Measurements from ENCODE around the gene RCE1. TPM values are rescaled to one million over a fixed set of nuclear protein-coding genes. Genes with fewer than 3 reads are reported as not detected.
A peak's percentile ranks its signal among the peaks of the same experiment; 100 is the strongest.

The RCE1 gene
- total RNA-seq, 1 experiment from 2014 or later: 52.5 TPM

- H3K79me2 ChIP-seq (ENCODE audit: insufficient read depth, low read length): no peaks in the 10 kb centered on the region
- no peak overlapping the region for H3K56ac ChIP-seq (ENCODE audit: insufficient read length, low read depth, low read length)
- no peak overlapping the region for H3K4ac ChIP-seq (ENCODE audit: low read depth, low read length)
- H2BK120ac ChIP-seq (ENCODE audit: low read depth, low read length, poor library complexity, severe bottlenecking): no peak overlapping the region
- H3K27ac ChIP-seq (ENCODE audit: insufficient read length, low read depth, low read length): no peak overlapping the region
- H3K9me3 Mint-ChIP-seq: no peaks in the 10 kb centered on the region
- H2BK15ac ChIP-seq (ENCODE audit: low read depth, low read length): no peak overlapping the region
- H3K4me3 Mint-ChIP-seq: no peak overlapping the region
- no peaks in the 10 kb centered on the region for H4K20me1 ChIP-seq (ENCODE audit: control insufficient read depth, insufficient read depth, insufficient read length)
- no peak for DNase-seq
- no peaks in the 10 kb centered on the region for H3K27me3 Mint-ChIP-seq (ENCODE audit: low read depth)
- H4K8ac ChIP-seq (replicated peaks; ENCODE audit: insufficient read length, low read depth, low read length): no peak overlapping the region
- H3K27me3 ChIP-seq (ENCODE audit: insufficient read depth, low read length): no peaks in the 10 kb centered on the region
- peaks cover 11 to 20% of the 10 kb centered on the region in 2 experiments for H3K4me1 Mint-ChIP-seq
- H2BK12ac ChIP-seq (ENCODE audit: insufficient read length, low read depth, low read length): no peak overlapping the region
- TF ChIP-seq, protein P1, sequence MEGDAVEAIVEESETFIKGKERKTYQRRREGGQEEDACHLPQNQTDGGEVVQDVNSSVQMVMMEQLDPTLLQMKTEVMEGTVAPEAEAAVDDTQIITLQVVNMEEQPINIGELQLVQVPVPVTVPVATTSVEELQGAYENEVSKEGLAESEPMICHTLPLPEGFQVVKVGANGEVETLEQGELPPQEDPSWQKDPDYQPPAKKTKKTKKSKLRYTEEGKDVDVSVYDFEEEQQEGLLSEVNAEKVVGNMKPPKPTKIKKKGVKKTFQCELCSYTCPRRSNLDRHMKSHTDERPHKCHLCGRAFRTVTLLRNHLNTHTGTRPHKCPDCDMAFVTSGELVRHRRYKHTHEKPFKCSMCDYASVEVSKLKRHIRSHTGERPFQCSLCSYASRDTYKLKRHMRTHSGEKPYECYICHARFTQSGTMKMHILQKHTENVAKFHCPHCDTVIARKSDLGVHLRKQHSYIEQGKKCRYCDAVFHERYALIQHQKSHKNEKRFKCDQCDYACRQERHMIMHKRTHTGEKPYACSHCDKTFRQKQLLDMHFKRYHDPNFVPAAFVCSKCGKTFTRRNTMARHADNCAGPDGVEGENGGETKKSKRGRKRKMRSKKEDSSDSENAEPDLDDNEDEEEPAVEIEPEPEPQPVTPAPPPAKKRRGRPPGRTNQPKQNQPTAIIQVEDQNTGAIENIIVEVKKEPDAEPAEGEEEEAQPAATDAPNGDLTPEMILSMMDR (conservative IDR thresholded peaks at IDR 0.05): no peak
- H3K23ac ChIP-seq (ENCODE audit: insufficient read length, low read depth, low read length): no peak overlapping the region
- no peak overlapping the region for H3K14ac ChIP-seq (ENCODE audit: insufficient read depth, low read length)
- H3K4me2 ChIP-seq (ENCODE audit: insufficient read depth, insufficient read length, low read length): no peak overlapping the region
- H2BK20ac ChIP-seq (ENCODE audit: low read depth, low read length, poor library complexity, severe bottlenecking): no peak overlapping the region
- H3K9me3 ChIP-seq (ENCODE audit: control insufficient read depth, low read depth, low read length): no peaks in the 10 kb centered on the region
- no peak overlapping the region for H2AFZ ChIP-seq (ENCODE audit: low read length)
- H4K91ac ChIP-seq (ENCODE audit: insufficient read length, low read depth, low read length): no peak overlapping the region
- H3K4me1 ChIP-seq (ENCODE audit: insufficient read depth, low read length): no peaks in the 10 kb centered on the region
- H2BK5ac ChIP-seq (ENCODE audit: insufficient read length, low read length): no peak overlapping the region
- no peaks in the 10 kb centered on the region for H3K23me2 ChIP-seq (ENCODE audit: insufficient read length, low read depth, low read length, poor library complexity, severe bottlenecking)
- no peak overlapping the region for H3K18ac ChIP-seq (ENCODE audit: insufficient read length, low read depth, low read length)
- no peak overlapping the region for H3K9ac ChIP-seq (ENCODE audit: extremely low read depth, insufficient read length, low read length)
- H3K36me3 Mint-ChIP-seq (ENCODE audit: insufficient read depth in 1 of 3, low read depth in 3 of 3): peaks cover 0 to 11% (median 3%) of the 10 kb centered on the region in 3 experiments; a peak in 4 of 7 replicates
- no peak overlapping the region for H4K5ac ChIP-seq (ENCODE audit: insufficient read length, low read depth, low read length)
- H3K27ac Mint-ChIP-seq: peak overlapping the region; percentile 55 to 77 (median 67); a peak in 4 of 7 replicates
- no CpG with 5 or more reads among the region's 9 CpGs for WGBS (ENCODE audit: extremely low coverage, insufficient read length, low lambda C conversion rate)
- H3T11ph ChIP-seq (ENCODE audit: low read length): no peak overlapping the region
- no peaks in the 10 kb centered on the region for H3K79me1 ChIP-seq (ENCODE audit: insufficient read depth, low read depth, low read length, poor library complexity, severe bottlenecking)
- no peak overlapping the region for H2AK5ac ChIP-seq (ENCODE audit: insufficient read length, low read length)
Measured at GRCh38 chr11:66869567-66869870, 26.3 kb downstream of the RCE1 start.
